GM12873 (cell line): Measurements from ENCODE around the gene CDK19.

Experiments used
- CTCF ChIP-seq: IDR thresholded peaks from 2 replicates; pipeline ENCODE4 v1.5.1; 2012; ENCODE audit warnings: low read depth, mild to moderate bottlenecking, moderate library complexity, low read length, control low read depth; ENCODE audit not compliant: insufficient read depth; ENCODE audit errors: missing control alignments

Gene CDK19

GRCh38 chr6:110653381-110653780 lies 161.9 kb downstream of the CDK19 start:
- no peak for TF ChIP-seq CTCF

- no peak for TF ChIP-seq CTCF
Measured at GRCh38 chr6:110652520-110652919, 162.7 kb downstream of the CDK19 start.

- TF ChIP-seq CTCF = no peak
Measured at GRCh38 chr6:110650755-110651154, 164.5 kb downstream of the CDK19 start.

GRCh38 chr6:110649704-110650103 lies 165.6 kb downstream of the CDK19 start:
- no peak for TF ChIP-seq CTCF

GRCh38 chr6:110646951-110647910 lies 168.0 kb downstream of the CDK19 start:
- TF ChIP-seq CTCF = peak; percentile 57

- no peak for TF ChIP-seq CTCF
Measured at GRCh38 chr6:110646419-110646698, 168.9 kb downstream of the CDK19 start.

GRCh38 chr6:110645685-110646418 lies 169.4 kb downstream of the CDK19 start:
- TF ChIP-seq CTCF = no peak
